Measurements from ENCODE around the gene CTIF.
A peak's percentile ranks its signal among the peaks of the same experiment; 100 is the strongest.

The CTIF gene

DNA sequence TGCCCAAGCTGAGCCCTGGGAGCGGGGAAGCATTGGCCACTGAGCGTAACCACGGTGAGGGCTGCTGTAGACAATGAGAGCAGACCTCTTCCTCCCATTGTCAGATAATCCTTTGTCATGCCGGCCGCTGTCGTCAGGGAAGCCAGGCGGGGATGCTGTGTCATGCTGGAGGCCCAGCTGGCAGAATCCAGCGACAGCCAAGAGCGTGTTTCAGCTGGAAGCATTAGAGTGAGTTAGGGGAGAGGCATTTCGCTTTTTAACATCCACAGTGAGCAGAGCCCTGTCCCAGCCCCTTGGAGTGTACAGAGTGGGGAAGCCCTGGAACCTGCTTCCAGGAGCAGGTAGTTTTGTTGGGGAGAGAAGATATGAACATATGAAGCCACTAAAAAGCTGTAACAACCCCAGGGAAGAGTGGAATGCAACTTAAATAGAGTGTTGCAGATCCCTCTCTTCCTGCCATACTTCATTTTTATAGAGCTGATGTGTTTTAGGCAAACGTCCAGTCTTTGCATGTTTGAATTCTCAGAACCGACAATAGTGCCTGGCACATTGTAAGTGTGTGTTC is 7.0 kb downstream of the CTIF start:
- H3K27me3 ChIP-seq (ENCODE audit: insufficient read depth, poor library complexity, severe bottlenecking), result no peaks in the 10 kb centered on the region
- H3K27ac ChIP-seq (ENCODE audit: poor library complexity, severe bottlenecking), result peak overlapping the region; percentile 33
- H3K4me1 ChIP-seq (ENCODE audit: insufficient read depth, poor library complexity, severe bottlenecking), result peaks cover 58% of the 10 kb centered on the region
- ATAC-seq (ENCODE audit: low read depth), result peak; percentile 9; the same call in 2 of the 3 replicates
- TF ChIP-seq CTCF (IDR thresholded peaks at IDR 0.05; ENCODE audit: poor library complexity, severe bottlenecking), result no peak
- no peaks in the 10 kb centered on the region for H3K9me3 ChIP-seq (ENCODE audit: severe bottlenecking)
- H3K4me3 ChIP-seq (ENCODE audit: severe bottlenecking), result no peak overlapping the region
- DNase-seq (ENCODE audit: low spot score), result no peak
- H3K36me3 ChIP-seq (ENCODE audit: low read depth), result peaks cover 25% of the 10 kb centered on the region

DNA sequence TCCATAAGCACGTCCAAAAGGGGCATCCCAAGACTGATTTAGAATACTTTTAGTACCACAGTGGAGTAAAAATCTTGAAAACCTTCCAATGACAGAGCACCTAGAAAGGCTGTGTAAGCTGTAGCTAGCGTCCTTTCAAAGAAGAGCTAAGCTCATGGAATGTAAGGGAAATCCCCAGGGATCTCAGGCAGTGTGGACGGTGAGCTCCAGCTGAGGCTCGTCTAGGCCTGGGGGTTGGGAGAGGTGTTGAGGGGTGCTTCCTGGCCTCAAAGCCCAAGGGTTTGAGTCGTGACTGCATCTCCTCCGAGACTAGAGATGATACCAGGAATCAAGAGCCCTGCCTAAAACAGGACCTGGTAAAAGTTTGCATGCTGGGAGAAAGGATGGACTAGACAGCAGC is 7.6 kb downstream of the CTIF start:
- Histone ChIP-seq H3K4me3 (ENCODE audit: severe bottlenecking) (no peak overlapping the region), H3K27ac (ENCODE audit: poor library complexity, severe bottlenecking) (peak overlapping the region; percentile 33), H3K4me1 (ENCODE audit: insufficient read depth, poor library complexity, severe bottlenecking) (peaks cover 58% of the 10 kb centered on the region), H3K36me3 (ENCODE audit: low read depth) (peaks cover 25% of the 10 kb centered on the region), H3K27me3 (ENCODE audit: insufficient read depth, poor library complexity, severe bottlenecking) (no peaks in the 10 kb centered on the region), H3K9me3 (ENCODE audit: severe bottlenecking) (no peaks in the 10 kb centered on the region)
- ATAC-seq (ENCODE audit: low read depth), result no peak
- no peak for TF ChIP-seq CTCF (IDR thresholded peaks at IDR 0.05; ENCODE audit: poor library complexity, severe bottlenecking)
- DNase-seq (ENCODE audit: low spot score), result no peak

DNA sequence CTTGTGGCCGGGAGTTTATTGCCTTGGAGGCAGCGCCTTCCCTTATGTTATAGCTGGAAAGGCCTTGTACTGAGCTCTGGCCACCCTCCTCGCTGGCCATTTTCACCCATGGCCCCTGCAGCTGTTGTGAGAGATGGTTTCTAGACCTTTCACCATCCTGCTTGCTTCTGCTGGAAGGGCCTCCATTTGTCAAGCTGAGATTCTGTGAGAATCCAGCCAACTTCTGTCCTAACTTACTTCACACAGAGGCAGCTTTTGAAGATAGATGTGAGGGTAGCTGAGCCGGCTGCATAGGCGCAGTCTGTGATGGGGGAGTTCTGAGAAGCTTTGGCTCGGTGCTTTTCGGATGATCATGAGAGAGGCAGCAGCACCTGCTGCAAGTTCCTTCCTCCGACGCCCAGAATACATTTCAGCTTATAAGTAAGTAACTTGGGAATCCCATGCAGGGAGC is 8.7 kb downstream of the CTIF start:
- H3K27ac ChIP-seq (ENCODE audit: poor library complexity, severe bottlenecking), result peak overlapping the region; percentile 33
- H3K4me1 ChIP-seq (ENCODE audit: insufficient read depth, poor library complexity, severe bottlenecking), result peaks cover 50% of the 10 kb centered on the region

DNA sequence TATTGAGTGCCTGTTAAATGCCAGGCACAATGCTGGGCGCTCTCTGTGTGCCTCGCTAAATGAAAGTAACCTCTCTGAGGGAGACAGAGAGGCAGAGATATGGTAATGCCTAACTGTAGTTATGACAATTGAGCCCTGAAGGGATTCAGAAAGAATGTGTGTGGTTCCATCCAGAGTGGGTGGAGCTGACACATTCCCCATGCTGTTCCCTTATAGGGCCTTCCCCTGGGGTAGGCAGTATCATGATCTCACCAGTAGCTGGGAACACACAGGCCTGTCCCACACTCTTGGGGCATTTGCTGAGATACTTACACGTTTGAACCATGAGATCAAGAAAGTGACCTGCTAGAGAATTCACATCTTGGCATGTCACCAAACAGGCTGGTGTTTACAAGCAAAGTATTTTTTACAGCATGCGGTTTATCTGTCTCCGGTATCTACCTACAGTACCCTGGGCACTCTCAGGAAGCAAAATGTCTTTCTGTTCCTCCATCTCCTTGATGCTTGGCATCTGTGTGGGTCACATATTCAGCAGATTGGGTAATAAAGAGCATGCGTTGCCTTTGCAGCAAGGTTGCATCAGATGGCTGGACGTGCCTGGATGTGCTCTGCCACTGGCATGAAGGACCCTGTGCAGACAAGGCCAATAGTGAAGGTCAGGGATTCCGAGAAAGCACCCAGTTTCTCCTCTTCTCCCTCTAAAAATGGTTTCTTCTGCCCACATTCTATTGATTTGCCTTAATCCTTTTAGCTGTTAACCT is 9.4 kb downstream of the CTIF start:
- ATAC-seq (ENCODE audit: low read depth) (peak; percentile 91), DNase-seq (ENCODE audit: low spot score) (no peak)
- Histone ChIP-seq H3K4me1 (ENCODE audit: insufficient read depth, poor library complexity, severe bottlenecking) (peaks cover 50% of the 10 kb centered on the region), H3K9me3 (ENCODE audit: severe bottlenecking) (no peaks in the 10 kb centered on the region), H3K4me3 (ENCODE audit: severe bottlenecking) (no peak overlapping the region), H3K27ac (ENCODE audit: poor library complexity, severe bottlenecking) (peak overlapping the region; percentile 33), H3K27me3 (ENCODE audit: insufficient read depth, poor library complexity, severe bottlenecking) (no peaks in the 10 kb centered on the region), H3K36me3 (ENCODE audit: low read depth) (peaks cover 13% of the 10 kb centered on the region; the same call in 1 of the 2 replicates)
- no peak for TF ChIP-seq CTCF (IDR thresholded peaks at IDR 0.05; ENCODE audit: poor library complexity, severe bottlenecking)

More for the DNA sequence above, 8.7 kb downstream of the CTIF start:
- no peak for ATAC-seq (ENCODE audit: low read depth)
- H3K4me3 ChIP-seq (ENCODE audit: severe bottlenecking), result no peak overlapping the region
- no peaks in the 10 kb centered on the region for H3K27me3 ChIP-seq (ENCODE audit: insufficient read depth, poor library complexity, severe bottlenecking)
- no peak for DNase-seq (ENCODE audit: low spot score)
- peaks cover 13% of the 10 kb centered on the region for H3K36me3 ChIP-seq (ENCODE audit: low read depth)
- TF ChIP-seq CTCF (IDR thresholded peaks at IDR 0.05; ENCODE audit: poor library complexity, severe bottlenecking), result no peak
- H3K9me3 ChIP-seq (ENCODE audit: severe bottlenecking), result no peaks in the 10 kb centered on the region

GRCh38 chr18:48548921-48549320 is 10.1 kb downstream of the CTIF start:
- DNase-seq (ENCODE audit: low spot score) (no peak), ATAC-seq (ENCODE audit: low read depth) (no peak)
- Histone ChIP-seq H3K9me3 (ENCODE audit: severe bottlenecking) (no peaks in the 10 kb centered on the region), H3K27me3 (ENCODE audit: insufficient read depth, poor library complexity, severe bottlenecking) (no peaks in the 10 kb centered on the region), H3K4me3 (ENCODE audit: severe bottlenecking) (no peak overlapping the region), H3K27ac (ENCODE audit: poor library complexity, severe bottlenecking) (peak overlapping the region; percentile 33), H3K4me1 (ENCODE audit: insufficient read depth, poor library complexity, severe bottlenecking) (peaks cover 48% of the 10 kb centered on the region), H3K36me3 (ENCODE audit: low read depth) (peaks cover 13% of the 10 kb centered on the region; the same call in 1 of the 2 replicates)
- TF ChIP-seq CTCF (IDR thresholded peaks at IDR 0.05; ENCODE audit: poor library complexity, severe bottlenecking), result no peak
